K562 (cell line): ENCODE data around the gene EPHA10. TPM values are rescaled to one million over a fixed set of nuclear protein-coding genes. Genes with fewer than 3 reads are reported as not detected.

Experiments
- BDP1 ChIP-seq: IDR thresholded peaks from 3 replicates; pipeline ENCODE4 v1.6.1; 2011; ENCODE audit not compliant: insufficient read length, insufficient read depth
- C11orf30 ChIP-seq: fragments of 450-650 bp; IDR thresholded peaks from 2 replicates; pipeline ENCODE4 v1.6.1; 2016; ENCODE audit warnings: low read depth, mild to moderate bottlenecking
- CHD1 ChIP-seq: fragments of 200-600 bp; sonication (generic); IDR thresholded peaks from one replicate; pipeline ENCODE4 v1.6.1; 2012; ENCODE audit warnings: mild to moderate bottlenecking, moderate library complexity, low read length, inconsistent platforms
- ELF1 ChIP-seq: fragments of 200-800 bp; sonication (Bioruptor generic); IDR thresholded peaks from 2 replicates; pipeline ENCODE4 v1.6.1; 2016; ENCODE audit warnings: missing genetic modification characterization, missing compliant biosample characterization
- ESRRB ChIP-seq: fragments of 250-450 bp; sonication (Bioruptor Pico); IDR thresholded peaks from 2 replicates; pipeline ENCODE4 v1.5.0; 2020; ENCODE audit warnings: mild to moderate bottlenecking, moderate library complexity, borderline replicate concordance
- ILK ChIP-seq: fragments of 450-650 bp; IDR thresholded peaks from 2 replicates; pipeline ENCODE4 v1.6.1; 2016; ENCODE audit warnings: missing genetic modification characterization, low read depth, mild to moderate bottlenecking, missing compliant biosample characterization, moderate library complexity, borderline replicate concordance
- IRF2 ChIP-seq: sonication (generic); formaldehyde crosslinking; IDR thresholded peaks from 2 replicates; pipeline ENCODE4 v1.8.1; 2022; ENCODE audit warnings: mild to moderate bottlenecking, missing genetic modification reagents
- KAT7 ChIP-seq: sonication (generic); formaldehyde crosslinking; IDR thresholded peaks from 2 replicates; pipeline ENCODE4 v1.8.0; 2022; ENCODE audit warnings: missing genetic modification reagents, mild to moderate bottlenecking, borderline replicate concordance
- KHSRP ChIP-seq: fragments of 450-650 bp; IDR thresholded peaks from 2 replicates; pipeline ENCODE4 v1.6.1; 2017
- MCM3 ChIP-seq: fragments of 450-650 bp; IDR thresholded peaks from 2 replicates; pipeline ENCODE4 v1.6.1; 2016
- RB1 ChIP-seq: fragments of 450-650 bp; IDR thresholded peaks from 2 replicates; pipeline ENCODE4 v1.6.1; 2017; ENCODE audit warnings: low read depth, mild to moderate bottlenecking
- SOX6 ChIP-seq: fragments of 450-650 bp; IDR thresholded peaks from 2 replicates; pipeline ENCODE4 v1.6.1; 2014; ENCODE audit warnings: mild to moderate bottlenecking
- TAF1 ChIP-seq: IDR thresholded peaks from 2 replicates; pipeline ENCODE4 v1.6.1; 2011; ENCODE audit warnings: mild to moderate bottlenecking, low read length, moderate library complexity; ENCODE audit not compliant: insufficient read depth, control insufficient read depth, severe bottlenecking; ENCODE audit errors: extremely low read depth
- ZBTB17 ChIP-seq: fragments of 450-650 bp; formaldehyde crosslinking; IDR thresholded peaks from 2 replicates; pipeline ENCODE4 v1.4.0; 2020; ENCODE audit warnings: mild to moderate bottlenecking
- ZKSCAN8 ChIP-seq: fragments of 200-800 bp; sonication (Bioruptor generic); IDR thresholded peaks from 2 replicates; pipeline ENCODE4 v1.6.1; 2016; ENCODE audit warnings: missing genetic modification characterization, missing compliant biosample characterization
- ZNF3 ChIP-seq: fragments of 250-450 bp; sonication (Bioruptor Pico); IDR thresholded peaks from 2 replicates; pipeline ENCODE4 v1.5.0; 2021; ENCODE audit warnings: mild to moderate bottlenecking, moderate library complexity
- ZNF589 ChIP-seq: fragments of 200-800 bp; sonication (Bioruptor generic); IDR thresholded peaks from 2 replicates; pipeline ENCODE4 v1.6.1; 2016; ENCODE audit warnings: low read depth, missing genetic modification characterization, missing compliant biosample characterization
- ZNF644 ChIP-seq: fragments of 200-800 bp; sonication (Bioruptor generic); IDR thresholded peaks from 2 replicates; pipeline ENCODE4 v1.6.1; 2016; ENCODE audit warnings: low read depth, missing genetic modification characterization, missing compliant biosample characterization
- polyA plus RNA-seq, 8 experiments: library from polyadenylated mRNA; depleted of rRNA in 4 of 8; stranded (reverse) in 5 of 8; unstranded in 3 of 8; fragments of >200 nt; fragmentation: Nextera tagmentation in 2 of 8; fragmentation: Illumina TruSeq in 1 of 8; extraction: Ambion mirVana in 2 of 8; extraction: Trizol in 1 of 8; gene quantifications; 2 replicates each; pipeline versions ENCODE4 v1.2.1 to v1.2.3, GENCODE V29; 2011 to 2014; ENCODE audit warnings: inconsistent platforms in 1 of 8, missing spikeins in 1 of 8
- total RNA-seq, 7 experiments: library from RNA; depleted of rRNA in 6 of 7; stranded (reverse); fragments of >200 nt in 6 of 7; fragmentation: Illumina TruSeq in 2 of 7; extraction: Trizol in 2 of 7; gene quantifications; 2 replicates each; pipeline versions ENCODE4 v1.2.1 to v1.2.3, GENCODE V29; 2011 to 2021; ENCODE audit warnings: low replicate concordance in 1 of 7
- TF ChIP-seq, protein P1 (sequence below): fragments of 250-450 bp; sonication (Bioruptor Pico); IDR thresholded peaks from 2 replicates; pipeline ENCODE4 v1.8.0; 2022; ENCODE audit warnings: inconsistent platforms
- TF ChIP-seq, protein P2 (sequence below): fragments of 250-450 bp; sonication (Bioruptor Pico); IDR thresholded peaks from 2 replicates; pipeline ENCODE4 v1.5.0; 2022; ENCODE audit warnings: mild to moderate bottlenecking
- TF ChIP-seq, protein P3 (sequence below): fragments of 450-650 bp; IDR thresholded peaks from 2 replicates; pipeline ENCODE4 v1.6.1; 2016; ENCODE audit warnings: missing biosample characterization, missing genetic modification characterization

Gene EPHA10
- total and polyA plus RNA-seq, 9 of the 15 experiments (the other 6 are each of a cell fraction or from before 2014, with no cell fraction given), result 0.03 TPM; not detected in 8

DNA sequence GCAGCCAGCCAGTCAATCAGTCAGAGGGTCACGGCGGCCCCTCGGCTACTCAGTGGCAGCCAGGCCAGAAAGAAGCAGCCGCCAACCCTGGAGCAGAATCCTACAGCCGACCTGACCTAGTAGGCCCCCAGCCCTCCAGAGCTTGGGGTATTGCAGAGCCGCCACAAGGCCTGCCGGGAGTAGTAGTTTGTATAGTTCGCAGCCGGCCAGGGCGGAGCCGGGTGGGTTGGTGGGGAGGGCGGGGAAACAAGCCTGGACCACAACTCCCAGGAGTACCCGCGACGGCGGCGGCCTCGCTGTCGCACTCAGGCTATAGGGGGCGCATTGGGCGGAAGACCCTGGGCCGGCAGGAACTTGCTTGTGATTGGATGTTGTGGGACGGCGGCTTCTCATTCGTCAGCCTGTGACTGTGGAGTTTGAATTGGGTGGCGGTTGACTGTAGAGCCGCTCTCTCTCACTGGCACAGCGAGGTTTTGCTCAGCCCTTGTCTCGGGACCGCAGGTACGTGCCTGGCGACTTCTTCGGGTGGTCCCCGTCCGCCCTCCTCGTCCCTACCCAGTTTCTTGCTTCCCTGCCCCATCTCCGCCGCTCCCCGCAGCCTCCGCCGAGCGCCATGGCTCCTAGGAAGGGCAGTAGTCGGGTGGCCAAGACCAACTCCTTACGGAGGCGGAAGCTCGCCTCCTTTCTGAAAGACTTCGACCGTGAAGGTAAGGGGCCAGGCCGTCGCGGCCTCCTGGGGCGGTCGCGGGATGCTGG lies 72.7 kb downstream of the EPHA10 start, which contains the start of gene CDCA8 (continued):
- TF ChIP-seq, protein P1, sequence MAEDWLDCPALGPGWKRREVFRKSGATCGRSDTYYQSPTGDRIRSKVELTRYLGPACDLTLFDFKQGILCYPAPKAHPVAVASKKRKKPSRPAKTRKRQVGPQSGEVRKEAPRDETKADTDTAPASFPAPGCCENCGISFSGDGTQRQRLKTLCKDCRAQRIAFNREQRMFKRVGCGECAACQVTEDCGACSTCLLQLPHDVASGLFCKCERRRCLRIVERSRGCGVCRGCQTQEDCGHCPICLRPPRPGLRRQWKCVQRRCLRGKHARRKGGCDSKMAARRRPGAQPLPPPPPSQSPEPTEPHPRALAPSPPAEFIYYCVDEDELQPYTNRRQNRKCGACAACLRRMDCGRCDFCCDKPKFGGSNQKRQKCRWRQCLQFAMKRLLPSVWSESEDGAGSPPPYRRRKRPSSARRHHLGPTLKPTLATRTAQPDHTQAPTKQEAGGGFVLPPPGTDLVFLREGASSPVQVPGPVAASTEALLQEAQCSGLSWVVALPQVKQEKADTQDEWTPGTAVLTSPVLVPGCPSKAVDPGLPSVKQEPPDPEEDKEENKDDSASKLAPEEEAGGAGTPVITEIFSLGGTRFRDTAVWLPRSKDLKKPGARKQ (CRISPR knock-in tag), result no peak
- TF ChIP-seq ZBTB17 (CRISPR knock-in tag) (no peak; the same call in 1 of the 2 replicates), ZNF644 (tag) (peak; percentile 62; the same call in 1 of the 2 replicates), C11orf30 (peak; percentile 99), ZNF3 (CRISPR knock-in tag) (no peak), KAT7 (CRISPR knock-in tag) (peak; percentile 55; the same call in 1 of the 2 replicates), ELF1 (tag) (peak; percentile 95), IRF2 (CRISPR knock-in tag) (0 out of 2 replicates have a peak, but pooled peaks have one; percentile 74), BDP1 (no peak), ZKSCAN8 (CRISPR knock-in tag) (no peak), KHSRP (no peak), MCM3 (no peak), RB1 (0 out of 2 replicates have a peak, but pooled peaks have one; percentile 58), TAF1 (peak; percentile 79), CHD1 (no peak), SOX6 (peak; percentile 29; the same call in 1 of the 2 replicates), ILK (tag) (no peak), ZNF589 (CRISPR knock-in tag) (no peak), ESRRB (CRISPR knock-in tag) (no peak)
- TF ChIP-seq, protein P2, sequence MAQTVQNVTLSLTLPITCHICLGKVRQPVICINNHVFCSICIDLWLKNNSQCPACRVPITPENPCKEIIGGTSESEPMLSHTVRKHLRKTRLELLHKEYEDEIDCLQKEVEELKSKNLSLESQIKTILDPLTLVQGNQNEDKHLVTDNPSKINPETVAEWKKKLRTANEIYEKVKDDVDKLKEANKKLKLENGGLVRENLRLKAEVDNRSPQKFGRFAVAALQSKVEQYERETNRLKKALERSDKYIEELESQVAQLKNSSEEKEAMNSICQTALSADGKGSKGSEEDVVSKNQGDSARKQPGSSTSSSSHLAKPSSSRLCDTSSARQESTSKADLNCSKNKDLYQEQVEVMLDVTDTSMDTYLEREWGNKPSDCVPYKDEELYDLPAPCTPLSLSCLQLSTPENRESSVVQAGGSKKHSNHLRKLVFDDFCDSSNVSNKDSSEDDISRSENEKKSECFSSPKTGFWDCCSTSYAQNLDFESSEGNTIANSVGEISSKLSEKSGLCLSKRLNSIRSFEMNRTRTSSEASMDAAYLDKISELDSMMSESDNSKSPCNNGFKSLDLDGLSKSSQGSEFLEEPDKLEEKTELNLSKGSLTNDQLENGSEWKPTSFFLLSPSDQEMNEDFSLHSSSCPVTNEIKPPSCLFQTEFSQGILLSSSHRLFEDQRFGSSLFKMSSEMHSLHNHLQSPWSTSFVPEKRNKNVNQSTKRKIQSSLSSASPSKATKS (CRISPR knock-in tag), result no peak
- TF ChIP-seq, protein P3, sequence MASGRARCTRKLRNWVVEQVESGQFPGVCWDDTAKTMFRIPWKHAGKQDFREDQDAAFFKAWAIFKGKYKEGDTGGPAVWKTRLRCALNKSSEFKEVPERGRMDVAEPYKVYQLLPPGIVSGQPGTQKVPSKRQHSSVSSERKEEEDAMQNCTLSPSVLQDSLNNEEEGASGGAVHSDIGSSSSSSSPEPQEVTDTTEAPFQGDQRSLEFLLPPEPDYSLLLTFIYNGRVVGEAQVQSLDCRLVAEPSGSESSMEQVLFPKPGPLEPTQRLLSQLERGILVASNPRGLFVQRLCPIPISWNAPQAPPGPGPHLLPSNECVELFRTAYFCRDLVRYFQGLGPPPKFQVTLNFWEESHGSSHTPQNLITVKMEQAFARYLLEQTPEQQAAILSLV (tag), result no peak
